ENCODE measurements around the gene APOC3.

APOC3 gene

GRCh38 chr11:116813170-116813569 lies 16.5 kb upstream of the APOC3 start:
- Histone ChIP-seq H3K4me2 (no peak overlapping the region), H3K27ac (no peak overlapping the region), H3K9ac (no peak overlapping the region), H3K4me3 (IDR thresholded peaks at IDR 0.05; ENCODE audit: insufficient read depth, low read depth, low read length) (no peak overlapping the region), H4K20me1 (ENCODE audit: insufficient read depth) (no peaks in the 10 kb centered on the region), H3K36me3 (ENCODE audit: insufficient read depth) (no peaks in the 10 kb centered on the region), H2AFZ (ENCODE audit: low read depth) (no peak overlapping the region), H3K79me2 (ENCODE audit: insufficient read depth, low read depth) (no peaks in the 10 kb centered on the region), H3K4me1 (ENCODE audit: low read depth, poor library complexity, severe bottlenecking) (no peaks in the 10 kb centered on the region), H3K27me3 (ENCODE audit: insufficient read depth, low read depth) (no peaks in the 10 kb centered on the region)
- TF ChIP-seq CTCF (conservative IDR thresholded peaks at IDR 0.05; ENCODE audit: low read depth, low read length): no peak

GRCh38 chr11:116813781-116814471 lies 15.8 kb upstream of the APOC3 start:
- Histone ChIP-seq H3K4me3 (IDR thresholded peaks at IDR 0.05; ENCODE audit: insufficient read depth, low read depth, low read length) (no peak overlapping the region), H3K4me1 (ENCODE audit: low read depth, poor library complexity, severe bottlenecking) (no peaks in the 10 kb centered on the region), H3K9ac (no peak overlapping the region), H3K36me3 (ENCODE audit: insufficient read depth) (no peaks in the 10 kb centered on the region), H3K27ac (no peak overlapping the region), H2AFZ (ENCODE audit: low read depth) (no peak overlapping the region), H3K27me3 (ENCODE audit: insufficient read depth, low read depth) (no peaks in the 10 kb centered on the region), H4K20me1 (ENCODE audit: insufficient read depth) (no peaks in the 10 kb centered on the region), H3K4me2 (no peak overlapping the region), H3K79me2 (ENCODE audit: insufficient read depth, low read depth) (no peaks in the 10 kb centered on the region)
- TF ChIP-seq CTCF (conservative IDR thresholded peaks at IDR 0.05; ENCODE audit: low read depth, low read length): no peak

GRCh38 chr11:116814502-116814901 lies 15.2 kb upstream of the APOC3 start:
- Histone ChIP-seq H3K27me3 (ENCODE audit: insufficient read depth, low read depth) (no peaks in the 10 kb centered on the region), H2AFZ (ENCODE audit: low read depth) (no peak overlapping the region)
- no peak for TF ChIP-seq CTCF (conservative IDR thresholded peaks at IDR 0.05; ENCODE audit: low read depth, low read length)

GRCh38 chr11:116819049-116819448 lies 10.7 kb upstream of the APOC3 start:
- no peak overlapping the region for H3K4me2 ChIP-seq

More at GRCh38 chr11:116814502-116814901, 15.2 kb upstream of the APOC3 start:
- Histone ChIP-seq H3K27ac (no peak overlapping the region), H3K79me2 (ENCODE audit: insufficient read depth, low read depth) (no peaks in the 10 kb centered on the region), H3K4me1 (ENCODE audit: low read depth, poor library complexity, severe bottlenecking) (no peaks in the 10 kb centered on the region), H3K4me3 (IDR thresholded peaks at IDR 0.05; ENCODE audit: insufficient read depth, low read depth, low read length) (no peak overlapping the region), H3K36me3 (ENCODE audit: insufficient read depth) (no peaks in the 10 kb centered on the region), H3K4me2 (no peak overlapping the region), H3K9ac (no peak overlapping the region), H4K20me1 (ENCODE audit: insufficient read depth) (no peaks in the 10 kb centered on the region)

More at GRCh38 chr11:116819049-116819448, 10.7 kb upstream of the APOC3 start:
- no peak overlapping the region for H3K4me3 ChIP-seq (IDR thresholded peaks at IDR 0.05; ENCODE audit: insufficient read depth, low read depth, low read length)
- H3K79me2 ChIP-seq (ENCODE audit: insufficient read depth, low read depth): no peaks in the 10 kb centered on the region
- no peak overlapping the region for H3K9ac ChIP-seq
- no peaks in the 10 kb centered on the region for H3K4me1 ChIP-seq (ENCODE audit: low read depth, poor library complexity, severe bottlenecking)
- no peak overlapping the region for H2AFZ ChIP-seq (ENCODE audit: low read depth)
- TF ChIP-seq CTCF (conservative IDR thresholded peaks at IDR 0.05; ENCODE audit: low read depth, low read length): no peak
- no peaks in the 10 kb centered on the region for H3K36me3 ChIP-seq (ENCODE audit: insufficient read depth)
- no peak overlapping the region for H3K27ac ChIP-seq
- H3K27me3 ChIP-seq (ENCODE audit: insufficient read depth, low read depth): no peaks in the 10 kb centered on the region
- H4K20me1 ChIP-seq (ENCODE audit: insufficient read depth): no peaks in the 10 kb centered on the region

All from KMS-11 (cell line).